Naive thymus-derived CD8-positive, alpha-beta T cell (primary cell): ENCODE data around the gene CHMP4A. TPM values are rescaled to one million over a fixed set of nuclear protein-coding genes. Genes with fewer than 3 reads are reported as not detected.
A peak's percentile ranks its signal among the peaks of the same experiment; 100 is the strongest.

Source experiments
- ATAC-seq, 2 donors: fragments of 150-1000 bp; cut with Tn5 transposase in 1 of 2; sonication (Bioruptor Pico), chemical (Tn5 transposase) in 1 of 2; 1 replicate in 1 of 2; 2 replicates in 1 of 2; pipeline ENCODE4 v1.10.0; 2021; ENCODE audit warnings: mild to moderate bottlenecking in 2 of 2, moderate library complexity in 2 of 2
- POLR2A ChIA-PET: fragments of 350-600 bp; sonication (Branson Sonifier 250); formaldehyde crosslinking; loops from one replicate; lab custom pipeline; 2021; ENCODE audit warnings: antibody characterized with exemption; lab: Charles Lee
- DNase-seq, 10 donors: peaks; one replicate each; pipeline versions ENCODE4 v3.0.0 to v3.0.0-alpha.2; 2020 to 2022
- H3K27ac Mint-ChIP-seq, 10 donors: one replicate each; pipeline ENCODE4 v1.8.0; 2020 to 2022; ENCODE audit warnings: mild to moderate bottlenecking in 10 of 10, mixed read lengths in 10 of 10, moderate library complexity in 4 of 10, inconsistent platforms in 1 of 10
- H3K27me3 Mint-ChIP-seq, 5 donors: one replicate each; pipeline ENCODE4 v1.8.0; 2021 to 2022; ENCODE audit warnings: mixed read lengths in 5 of 5
- H3K36me3 Mint-ChIP-seq, 3 donors: one replicate each; pipeline ENCODE4 v1.8.0; 2020 to 2022; ENCODE audit warnings: mixed read lengths in 3 of 3, mild to moderate bottlenecking in 2 of 3, inconsistent platforms in 1 of 3
- H3K4me1 Mint-ChIP-seq, 4 donors: one replicate each; pipeline ENCODE4 v1.8.0; 2021 to 2022; ENCODE audit warnings: mixed read lengths in 4 of 4
- H3K4me3 Mint-ChIP-seq, 10 donors: one replicate each; pipeline ENCODE4 v1.8.0; 2020 to 2022; ENCODE audit warnings: mild to moderate bottlenecking in 10 of 10, mixed read lengths in 10 of 10, moderate library complexity in 6 of 10, inconsistent platforms in 1 of 10
- H3K9me3 Mint-ChIP-seq, 9 donors: one replicate each; pipeline ENCODE4 v1.8.0; 2020 to 2022; ENCODE audit warnings: mixed read lengths in 9 of 9, mild to moderate bottlenecking in 3 of 9, inconsistent platforms in 1 of 9, moderate library complexity in 1 of 9
- polyA plus RNA-seq, 3 donors: library from polyadenylated mRNA; unstranded; fragments of 300-500 nt; fragmentation: Illumina TruSeq; gene quantifications; one replicate each; pipeline ENCODE4 v1.2.3, GENCODE V29; 2021
- total RNA-seq, 8 experiments: library from RNA in 2 of 8; stranded (reverse) in 2 of 8; gene quantifications; one replicate each; pipeline ENCODE4 v1.2.3 and lab custom pipeline; 2021 to 2026

Gene CHMP4A
- total and polyA plus RNA-seq, 5 experiments from 2014 or later, result 99.4 to 144 (median 133) TPM

DNA sequence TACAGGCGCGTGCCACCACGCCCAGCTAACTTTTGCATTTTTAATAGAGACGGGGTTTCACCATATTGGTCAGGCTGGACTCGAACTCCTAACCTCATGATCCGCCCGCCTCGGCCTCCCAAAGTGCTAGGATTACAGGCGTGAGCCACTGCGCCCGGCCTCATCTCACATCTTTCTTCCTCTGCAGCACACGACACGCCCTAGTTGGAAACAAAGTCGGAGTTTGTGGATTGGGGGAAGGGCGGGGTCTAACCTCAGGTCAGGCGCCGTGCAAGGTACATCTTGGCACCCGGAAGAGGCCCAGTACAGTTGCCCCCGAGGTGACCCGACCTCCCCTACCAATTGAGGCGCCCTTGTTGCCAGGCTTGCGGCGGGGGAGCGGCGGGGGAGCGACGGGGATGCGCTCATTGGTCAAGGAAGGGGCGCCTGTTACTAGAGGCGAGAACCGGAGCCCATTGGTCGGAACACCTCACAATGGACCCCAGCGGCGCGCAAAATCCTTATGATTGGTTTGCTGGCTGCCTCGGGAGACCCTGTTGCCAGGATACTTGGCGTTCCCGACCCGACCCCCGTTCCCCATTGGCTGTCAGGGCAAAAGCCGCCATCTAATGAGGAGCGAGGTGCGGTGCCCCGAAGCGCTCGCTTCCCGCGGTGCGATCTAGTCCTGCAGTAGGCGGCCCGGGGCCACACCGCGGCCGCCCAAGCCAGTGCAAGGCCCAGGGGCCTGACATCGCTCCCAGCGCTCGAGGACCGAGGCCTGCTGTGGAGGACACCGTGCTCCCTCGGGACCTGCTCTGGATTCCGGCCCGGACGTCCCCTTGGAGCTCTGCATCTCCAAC, 41.6 kb downstream of the CHMP4A start, which contains the start of gene REC8:
REC8 (plus strand) TSS at position 659 of the 839 bp plus-strand sequence. CDS start 473 bp downstream, outside the sequence.
- Mint-ChIP-seq H3K4me3 (peak within 1 kb of the TSS; percentile 86 to 97 (median 92)), H3K27ac (peak within 1 kb of the TSS; percentile 77 to 94 (median 92)), H3K36me3 (peaks cover 0 to 42% (median 12%) of the 10 kb centered on the region in 3 donors), H3K27me3 (no peaks in the 10 kb centered on the region), H3K4me1 (peaks cover 18 to 42% (median 38%) of the 10 kb centered on the region in 4 donors), H3K9me3 (no peaks in the 10 kb centered on the region)
- ATAC-seq (peak; percentile 91), DNase-seq (peak; percentile 61 to 92 (median 84))
- POLR2A ChIA-PET, result interaction anchor here (0.6 to 3.5 kb wide), 18 partner anchors 8 to 129 kb away, joined by 3 to 27 read pairs (median 5); partner anchors contain the start of genes CHMP4A, DCAF11, EMC9 and IPO4

DNA sequence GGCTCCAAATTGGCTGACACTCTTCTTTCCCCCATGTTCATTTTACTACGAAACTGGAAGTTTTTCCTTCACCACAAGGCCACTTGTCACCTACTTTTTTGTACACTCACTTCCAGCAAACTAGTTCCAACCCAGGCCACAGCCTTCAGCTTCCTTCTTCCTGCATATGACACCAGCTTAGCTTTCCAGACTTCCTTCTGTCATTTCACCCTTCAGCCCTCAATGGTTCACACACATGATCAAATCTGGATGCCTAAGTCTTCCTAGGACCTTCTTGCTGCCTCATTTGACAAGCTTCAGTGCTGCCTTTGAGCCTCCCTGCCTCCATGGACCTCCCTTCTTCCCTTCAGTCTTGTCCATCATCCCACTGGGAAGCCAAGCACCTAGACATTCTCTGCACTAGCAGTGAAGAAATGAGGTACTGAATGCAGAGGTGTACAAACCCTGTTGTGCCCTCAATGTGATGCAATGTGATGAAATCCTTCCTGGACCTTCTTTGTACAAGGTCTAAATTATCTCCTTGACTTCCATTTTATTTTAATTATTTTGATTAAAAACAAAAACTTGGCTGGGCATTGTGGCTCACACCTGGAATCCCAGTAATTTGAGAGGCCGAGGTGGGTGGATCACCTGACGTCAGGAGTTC, 45.7 kb downstream of the CHMP4A start:
- ATAC-seq, result no peak
- POLR2A ChIA-PET, result interaction anchor here (0.6 kb wide), 1 partner anchor 21 kb away, joined by 3 read pairs; the partner anchor contains the start of gene IPO4
- no peak overlapping the region for H3K4me3 Mint-ChIP-seq
- H3K27ac Mint-ChIP-seq, result peak overlapping the region in 5 of 10 donors; percentile 43 to 82 (median 53)
- no peaks in the 10 kb centered on the region for H3K9me3 Mint-ChIP-seq
- H3K4me1 Mint-ChIP-seq, result peaks cover 22 to 65% (median 56%) of the 10 kb centered on the region in 4 donors
- peaks cover 0 to 70% (median 26%) of the 10 kb centered on the region in 3 donors for H3K36me3 Mint-ChIP-seq
- H3K27me3 Mint-ChIP-seq, result no peaks in the 10 kb centered on the region
- DNase-seq, result no peak

DNA sequence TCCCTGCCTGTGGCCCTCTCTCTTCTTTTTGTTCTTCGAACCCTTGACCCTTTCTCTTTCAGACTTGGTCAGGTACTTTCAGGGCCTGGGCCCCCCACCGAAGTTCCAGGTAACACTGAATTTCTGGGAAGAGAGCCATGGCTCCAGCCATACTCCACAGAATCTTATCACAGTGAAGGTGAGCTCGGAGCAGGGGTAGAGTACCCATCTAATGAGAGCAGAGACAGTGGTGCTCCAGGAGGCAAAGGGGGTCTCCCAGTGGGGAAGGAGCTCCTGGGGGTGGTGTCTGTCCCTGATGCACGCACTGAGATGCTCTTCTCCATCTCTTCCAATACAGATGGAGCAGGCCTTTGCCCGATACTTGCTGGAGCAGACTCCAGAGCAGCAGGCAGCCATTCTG, 47.5 kb downstream of the CHMP4A start:
- POLR2A ChIA-PET, result interaction anchor here (1.2 kb wide), 1 partner anchor 18 kb away, joined by 3 read pairs; no protein-coding TSS in a partner anchor
- Mint-ChIP-seq H3K4me3 (peak overlapping the region in 1 of 10 donors; percentile 14), H3K36me3 (peaks cover 0 to 74% (median 23%) of the 10 kb centered on the region in 3 donors), H3K9me3 (no peaks in the 10 kb centered on the region), H3K4me1 (peaks cover 27 to 67% (median 60%) of the 10 kb centered on the region in 4 donors), H3K27me3 (peaks cover 0 to 2% (median 0%) of the 10 kb centered on the region in 5 donors), H3K27ac (peak overlapping the region in 8 of 10 donors; percentile 11 to 100 (median 52))
- peak in 1 of 10 donors; percentile 51 for DNase-seq
- no peak for ATAC-seq

DNA sequence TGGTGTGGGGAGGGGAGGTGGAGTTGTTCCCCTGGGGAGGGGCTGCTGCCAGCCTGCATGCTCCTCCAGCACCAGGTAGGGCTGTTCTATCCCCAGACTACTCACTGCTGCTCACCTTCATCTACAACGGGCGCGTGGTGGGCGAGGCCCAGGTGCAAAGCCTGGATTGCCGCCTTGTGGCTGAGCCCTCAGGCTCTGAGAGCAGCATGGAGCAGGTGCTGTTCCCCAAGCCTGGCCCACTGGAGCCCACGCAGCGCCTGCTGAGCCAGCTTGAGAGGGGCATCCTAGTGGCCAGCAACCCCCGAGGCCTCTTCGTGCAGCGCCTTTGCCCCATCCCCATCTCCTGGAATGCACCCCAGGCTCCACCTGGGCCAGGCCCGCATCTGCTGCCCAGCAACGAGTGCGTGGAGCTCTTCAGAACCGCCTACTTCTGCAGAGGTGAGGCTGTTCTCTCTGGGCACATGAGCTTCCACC, 48.7 kb downstream of the CHMP4A start:
- H3K4me3 Mint-ChIP-seq, result peak overlapping the region in 9 of 10 donors; percentile 4 to 96 (median 58)
- POLR2A ChIA-PET, result interaction anchor here (1.2 to 1.7 kb wide), 3 partner anchors 17 to 31 kb away, joined by 3 to 5 read pairs (median 4); partner anchors contain the start of genes RNF31 and TM9SF1
- peaks cover 0 to 78% (median 24%) of the 10 kb centered on the region in 3 donors for H3K36me3 Mint-ChIP-seq
- peaks cover 28 to 74% (median 66%) of the 10 kb centered on the region in 4 donors for H3K4me1 Mint-ChIP-seq
- H3K27me3 Mint-ChIP-seq, result peaks cover 0 to 2% (median 0%) of the 10 kb centered on the region in 5 donors
- DNase-seq (peak in 1 of 10 donors; percentile 53), ATAC-seq (no peak)
- peak overlapping the region; percentile 39 to 100 (median 76) for H3K27ac Mint-ChIP-seq
- H3K9me3 Mint-ChIP-seq, result no peaks in the 10 kb centered on the region

DNA sequence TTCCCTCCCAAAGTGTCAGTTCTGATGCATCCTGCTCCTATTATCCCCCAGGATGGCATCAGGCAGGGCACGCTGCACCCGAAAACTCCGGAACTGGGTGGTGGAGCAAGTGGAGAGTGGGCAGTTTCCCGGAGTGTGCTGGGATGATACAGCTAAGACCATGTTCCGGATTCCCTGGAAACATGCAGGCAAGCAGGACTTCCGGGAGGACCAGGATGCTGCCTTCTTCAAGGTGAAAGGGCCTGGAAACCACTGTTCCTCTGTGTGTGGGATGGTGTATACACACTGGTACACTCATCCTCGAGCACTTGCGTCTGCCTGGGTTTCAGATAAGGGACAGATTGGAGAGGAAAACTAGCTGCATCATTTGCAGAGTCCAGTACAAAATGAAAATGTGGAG, 51.2 kb downstream of the CHMP4A start:
- no peak for DNase-seq
- POLR2A ChIA-PET, result interaction anchor here (0.7 to 4.4 kb wide), 19 partner anchors 9 to 1067 kb away, joined by 3 to 55 read pairs (median 8); partner anchors contain the start of genes C14orf119, CHMP4A, CPNE6 and DCAF11
- H3K36me3 Mint-ChIP-seq, result peaks cover 0 to 78% (median 23%) of the 10 kb centered on the region in 3 donors
- H3K4me1 Mint-ChIP-seq, result peaks cover 24 to 67% (median 56%) of the 10 kb centered on the region in 4 donors
- ATAC-seq, result no peak
- H3K27me3 Mint-ChIP-seq, result peaks cover 0 to 2% (median 0%) of the 10 kb centered on the region in 5 donors
- peak overlapping the region; percentile 92 to 100 (median 99) for H3K27ac Mint-ChIP-seq
- H3K4me3 Mint-ChIP-seq, result peak overlapping the region; percentile 95 to 100 (median 98)
- no peaks in the 10 kb centered on the region for H3K9me3 Mint-ChIP-seq

DNA sequence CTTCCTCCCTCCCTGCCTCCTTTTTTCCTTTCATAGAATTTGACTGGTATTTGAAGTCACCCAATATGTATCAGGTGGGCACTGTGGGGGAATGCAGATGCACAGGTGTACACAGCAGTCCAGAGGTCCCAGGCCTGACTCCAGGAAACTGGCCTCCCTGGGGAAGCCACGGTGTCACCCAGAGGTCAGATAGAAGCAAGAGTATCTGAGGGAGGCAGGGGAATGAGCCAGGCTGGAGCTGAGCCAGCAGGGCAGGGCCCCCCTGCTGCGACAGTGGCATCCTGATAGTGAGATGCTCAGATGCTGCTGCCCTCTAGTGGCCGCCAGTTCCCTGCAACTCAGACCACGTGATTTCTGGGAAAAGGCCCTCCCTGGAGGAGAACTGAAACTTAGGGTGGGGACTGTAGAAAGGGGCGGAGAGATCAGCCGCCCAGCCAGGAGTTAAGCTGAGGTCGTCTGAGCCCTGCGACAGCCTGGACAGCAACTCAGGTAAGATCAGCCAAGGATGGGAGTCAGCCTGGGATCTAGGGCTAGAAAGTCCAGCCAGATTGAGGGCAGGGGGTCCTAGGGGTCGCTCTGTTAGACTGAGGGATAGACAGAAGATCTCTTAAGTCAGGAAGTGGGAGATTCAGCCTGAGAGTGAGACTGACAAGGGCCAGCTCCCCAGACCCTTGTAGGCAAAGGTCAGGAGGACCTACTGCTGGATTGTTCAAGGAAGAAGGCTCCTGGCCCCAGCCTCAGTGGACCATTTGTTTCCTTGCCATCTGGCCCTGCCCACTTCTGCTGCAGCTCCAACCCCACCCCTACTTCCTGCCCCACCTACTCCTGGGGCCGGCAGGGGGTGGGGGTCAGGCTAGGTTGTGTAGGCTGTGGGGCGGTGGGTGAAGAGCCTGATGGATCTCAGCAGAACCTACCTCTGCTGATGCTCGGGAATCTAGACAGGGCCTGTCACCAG, 52.2 kb downstream of the CHMP4A start, which contains the start of gene IRF9:
IRF9 (plus strand) TSS at position 416 of the 955 bp plus-strand sequence. CDS start 880 bp downstream, outside the sequence.
- Mint-ChIP-seq H3K4me1 (peaks cover 27 to 64% (median 55%) of the 10 kb centered on the region in 4 donors), H3K27me3 (peaks cover 0 to 2% (median 0%) of the 10 kb centered on the region in 5 donors)
- POLR2A ChIA-PET, result interaction anchor here (0.6 to 4.4 kb wide), 26 partner anchors 10 to 1066 kb away, joined by 3 to 55 read pairs (median 6); partner anchors contain the start of genes C14orf119, CHMP4A, DCAF11 and EMC9

DNA sequence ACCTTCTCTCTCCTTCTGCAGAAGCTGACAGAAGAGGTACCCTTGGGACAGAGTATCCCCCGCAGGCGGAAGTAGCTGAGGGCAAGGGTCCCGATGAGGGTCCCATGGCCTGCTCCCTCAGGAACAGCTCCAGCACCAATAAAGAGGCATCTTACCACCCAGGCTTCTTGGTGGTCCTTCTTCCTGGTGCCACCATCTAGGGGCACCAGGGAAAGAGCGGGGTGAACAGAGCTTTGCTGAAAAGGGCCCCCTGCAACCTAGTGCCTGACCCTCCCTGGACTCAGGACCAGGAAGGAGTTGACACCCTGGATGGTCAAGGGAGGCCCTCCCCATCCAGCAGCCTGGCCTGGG, 52.8 kb downstream of the CHMP4A start:
- Mint-ChIP-seq H3K36me3 (peaks cover 4 to 76% (median 33%) of the 10 kb centered on the region in 3 donors), H3K27ac (peak overlapping the region; percentile 92 to 100 (median 99)), H3K27me3 (peaks cover 0 to 2% (median 0%) of the 10 kb centered on the region in 5 donors), H3K4me3 (peak overlapping the region in 9 of 10 donors; percentile 8 to 98 (median 46)), H3K9me3 (no peaks in the 10 kb centered on the region), H3K4me1 (peaks cover 27 to 63% (median 52%) of the 10 kb centered on the region in 4 donors)
- ATAC-seq (no peak), DNase-seq (no peak)
- POLR2A ChIA-PET, result interaction anchor here (0.5 to 4.4 kb wide), 21 partner anchors 10 to 176 kb away, joined by 3 to 55 read pairs (median 8); partner anchors contain the start of genes CHMP4A, DCAF11, EMC9 and IPO4

More for the DNA sequence above, 52.2 kb downstream of the CHMP4A start, which contains the start of gene IRF9:
- no peaks in the 10 kb centered on the region for H3K9me3 Mint-ChIP-seq
- H3K4me3 Mint-ChIP-seq, result peak within 1 kb of the TSS; percentile 95 to 100 (median 98)
- DNase-seq, result peak; percentile 94 to 99 (median 97)
- H3K36me3 Mint-ChIP-seq, result peaks cover 4 to 76% (median 27%) of the 10 kb centered on the region in 3 donors
- ATAC-seq, result peak; percentile 89 to 90
- peak within 1 kb of the TSS; percentile 92 to 100 (median 99) for H3K27ac Mint-ChIP-seq

DNA sequence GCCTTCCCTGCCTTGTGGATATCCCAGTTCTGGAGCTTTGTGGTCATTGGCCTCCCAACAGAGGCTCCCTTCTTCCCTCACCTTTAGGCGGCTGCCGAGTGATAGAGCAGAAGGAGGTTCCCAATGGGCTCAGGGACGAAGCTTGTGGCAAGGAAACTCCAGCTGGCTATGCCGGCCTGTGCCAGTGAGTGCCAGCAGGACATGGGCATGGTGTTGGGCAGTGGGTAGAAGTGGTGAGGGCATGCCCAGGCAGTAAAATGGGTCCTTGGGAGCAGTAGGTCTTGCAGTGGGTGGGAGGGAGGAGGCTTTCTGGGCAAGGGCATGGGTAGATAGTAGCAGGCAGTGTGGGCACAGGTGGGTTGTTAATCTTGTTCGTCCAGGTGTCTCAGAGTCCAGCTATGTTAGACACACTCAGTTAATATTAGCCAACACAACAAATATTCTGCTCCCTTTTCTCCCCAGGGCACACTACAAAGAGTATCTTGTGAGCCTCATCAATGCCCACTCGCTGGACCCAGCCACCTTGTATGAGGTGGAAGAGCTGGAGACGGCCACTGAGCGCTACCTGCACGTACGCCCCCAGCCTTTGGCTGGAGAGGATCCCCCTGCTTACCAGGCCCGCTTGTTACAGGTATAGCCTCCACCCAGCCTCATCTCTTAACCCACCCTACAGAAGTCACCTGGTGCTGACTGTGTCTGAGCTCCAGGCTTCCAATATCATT, 53.4 kb downstream of the CHMP4A start:
- POLR2A ChIA-PET, result interaction anchor here (0.5 to 4.4 kb wide), 16 partner anchors 11 to 113 kb away, joined by 3 to 55 read pairs (median 11); partner anchors contain the start of genes CHMP4A, DCAF11, EMC9 and IPO4
- DNase-seq (peak in 1 of 10 donors; percentile 43), ATAC-seq (no peak)
- peak overlapping the region in 6 of 10 donors; percentile 8 to 46 (median 22) for H3K4me3 Mint-ChIP-seq
- peaks cover 0 to 2% (median 0%) of the 10 kb centered on the region in 5 donors for H3K27me3 Mint-ChIP-seq
- no peaks in the 10 kb centered on the region for H3K9me3 Mint-ChIP-seq
- H3K4me1 Mint-ChIP-seq, result peaks cover 26 to 58% (median 48%) of the 10 kb centered on the region in 4 donors
- H3K36me3 Mint-ChIP-seq, result peaks cover 4 to 76% (median 33%) of the 10 kb centered on the region in 3 donors
- peak overlapping the region; percentile 88 to 100 (median 99) for H3K27ac Mint-ChIP-seq
